ENCODE data around the gene TMOD1.

The TMOD1 gene

GRCh38 chr9:97527626-97528528, 26.4 kb downstream of the TMOD1 start:
- H3K9ac ChIP-seq (ENCODE audit: low read length) = no peak overlapping the region
- no peak overlapping the region for H4K8ac ChIP-seq (ENCODE audit: low read length)
- H2BK12ac ChIP-seq (ENCODE audit: low read length in 2 of 2) = no peak overlapping the region
- no peak overlapping the region for H3K27ac ChIP-seq (ENCODE audit: low read length, poor library complexity, severe bottlenecking)
- H2AFZ ChIP-seq (ENCODE audit: low read depth, low read length) = no peak overlapping the region
- H3K27me3 ChIP-seq (ENCODE audit: control insufficient read depth in 1 of 2, insufficient read depth in 1 of 2, low read length in 2 of 2) = peaks cover 0 to 10% of the 10 kb centered on the region in 2 experiments
- no peak overlapping the region for H4K91ac ChIP-seq (ENCODE audit: low read length)
- no peak overlapping the region for H2BK5ac ChIP-seq (ENCODE audit: low read depth, low read length, poor library complexity, severe bottlenecking)
- no peak overlapping the region for H2AK5ac ChIP-seq (ENCODE audit: low read length, severe bottlenecking)
- H3K9me3 ChIP-seq (ENCODE audit: control insufficient read depth, low read length) = no peaks in the 10 kb centered on the region
- WGBS = 85% methylated on average over 18 of the region's 18 CpGs
- no peak overlapping the region for H3K23ac ChIP-seq (ENCODE audit: low read length in 2 of 2)
- H3K79me1 ChIP-seq (replicated peaks; ENCODE audit: low read length, poor library complexity, severe bottlenecking) = no peaks in the 10 kb centered on the region
- H3K4me2 ChIP-seq (ENCODE audit: low read length, poor library complexity, severe bottlenecking) = no peak overlapping the region
- H2BK120ac ChIP-seq (ENCODE audit: low read depth, low read length) = no peak overlapping the region
- no peak overlapping the region for H3K4ac ChIP-seq (ENCODE audit: low read depth in 1 of 2, low read length in 2 of 2)
- no peaks in the 10 kb centered on the region for H3K4me1 ChIP-seq (ENCODE audit: control insufficient read depth, insufficient read depth, low read depth, low read length)
- no peak overlapping the region for H3K4me3 ChIP-seq (ENCODE audit: insufficient read depth in 1 of 2, low read depth in 1 of 2, low read length in 2 of 2)
- no peaks in the 10 kb centered on the region for H3K36me3 ChIP-seq (ENCODE audit: control insufficient read depth in 1 of 2, insufficient read depth in 2 of 2, low read depth in 1 of 2, low read length in 2 of 2)
- DNase-seq = no peak
- no peak overlapping the region for H2BK15ac ChIP-seq (ENCODE audit: low read depth, poor library complexity, severe bottlenecking)
- no peak overlapping the region for H3K14ac ChIP-seq (ENCODE audit: low read length in 2 of 2)
- no peak overlapping the region for H3K18ac ChIP-seq (ENCODE audit: low read depth in 1 of 2, low read length in 2 of 2)

GRCh38 chr9:97528529-97529230, 27.2 kb downstream of the TMOD1 start:
- Histone ChIP-seq H3K27ac (ENCODE audit: low read length, poor library complexity, severe bottlenecking) (no peak overlapping the region), H3K23ac (ENCODE audit: low read length in 2 of 2) (no peak overlapping the region), H2AK5ac (ENCODE audit: low read length, severe bottlenecking) (no peak overlapping the region), H2BK12ac (ENCODE audit: low read length in 2 of 2) (no peak overlapping the region), H2BK15ac (ENCODE audit: low read depth, poor library complexity, severe bottlenecking) (no peak overlapping the region), H3K9me3 (ENCODE audit: control insufficient read depth, low read length) (peaks cover 1% of the 10 kb centered on the region), H3K14ac (ENCODE audit: low read length in 2 of 2) (no peak overlapping the region), H2AFZ (ENCODE audit: low read depth, low read length) (no peak overlapping the region), H3K4ac (ENCODE audit: low read depth in 1 of 2, low read length in 2 of 2) (no peak overlapping the region), H3K79me1 (replicated peaks; ENCODE audit: low read length, poor library complexity, severe bottlenecking) (no peaks in the 10 kb centered on the region), H3K4me3 (ENCODE audit: insufficient read depth in 1 of 2, low read depth in 1 of 2, low read length in 2 of 2) (no peak overlapping the region), H3K4me2 (ENCODE audit: low read length, poor library complexity, severe bottlenecking) (no peak overlapping the region), H3K4me1 (ENCODE audit: control insufficient read depth, insufficient read depth, low read depth, low read length) (no peaks in the 10 kb centered on the region), H2BK120ac (ENCODE audit: low read depth, low read length) (no peak overlapping the region), H3K36me3 (ENCODE audit: control insufficient read depth in 1 of 2, insufficient read depth in 2 of 2, low read depth in 1 of 2, low read length in 2 of 2) (no peaks in the 10 kb centered on the region), H3K18ac (ENCODE audit: low read depth in 1 of 2, low read length in 2 of 2) (no peak overlapping the region), H4K8ac (ENCODE audit: low read length) (no peak overlapping the region), H3K9ac (ENCODE audit: low read length) (no peak overlapping the region), H2BK5ac (ENCODE audit: low read depth, low read length, poor library complexity, severe bottlenecking) (no peak overlapping the region), H4K91ac (ENCODE audit: low read length) (no peak overlapping the region), H3K27me3 (ENCODE audit: control insufficient read depth in 1 of 2, insufficient read depth in 1 of 2, low read length in 2 of 2) (peaks cover 0 to 14% of the 10 kb centered on the region in 2 experiments)
- WGBS = 87% methylated on average over 8 of the region's 8 CpGs
- DNase-seq = no peak

GRCh38 chr9:97529363-97530076, 28.1 kb downstream of the TMOD1 start:
- Histone ChIP-seq H2AK5ac (ENCODE audit: low read length, severe bottlenecking) (no peak overlapping the region), H3K14ac (ENCODE audit: low read length in 2 of 2) (no peak overlapping the region), H3K36me3 (ENCODE audit: control insufficient read depth in 1 of 2, insufficient read depth in 2 of 2, low read depth in 1 of 2, low read length in 2 of 2) (no peaks in the 10 kb centered on the region), H3K27me3 (ENCODE audit: control insufficient read depth in 1 of 2, insufficient read depth in 1 of 2, low read length in 2 of 2) (peaks cover 0 to 15% of the 10 kb centered on the region in 2 experiments), H2BK5ac (ENCODE audit: low read depth, low read length, poor library complexity, severe bottlenecking) (no peak overlapping the region), H3K23ac (ENCODE audit: low read length in 2 of 2) (no peak overlapping the region), H4K8ac (ENCODE audit: low read length) (no peak overlapping the region), H3K9me3 (ENCODE audit: control insufficient read depth, low read length) (peaks cover 10% of the 10 kb centered on the region), H3K4me1 (ENCODE audit: control insufficient read depth, insufficient read depth, low read depth, low read length) (no peaks in the 10 kb centered on the region), H2BK120ac (ENCODE audit: low read depth, low read length) (no peak overlapping the region), H3K27ac (ENCODE audit: low read length, poor library complexity, severe bottlenecking) (no peak overlapping the region), H3K79me1 (replicated peaks; ENCODE audit: low read length, poor library complexity, severe bottlenecking) (no peaks in the 10 kb centered on the region), H3K9ac (ENCODE audit: low read length) (peak overlapping the region; percentile 27), H3K4me3 (ENCODE audit: insufficient read depth in 1 of 2, low read depth in 1 of 2, low read length in 2 of 2) (no peak overlapping the region), H3K4ac (ENCODE audit: low read depth in 1 of 2, low read length in 2 of 2) (no peak overlapping the region), H3K4me2 (ENCODE audit: low read length, poor library complexity, severe bottlenecking) (no peak overlapping the region), H2BK12ac (ENCODE audit: low read length in 2 of 2) (no peak overlapping the region), H4K91ac (ENCODE audit: low read length) (no peak overlapping the region), H2BK15ac (ENCODE audit: low read depth, poor library complexity, severe bottlenecking) (no peak overlapping the region), H2AFZ (ENCODE audit: low read depth, low read length) (no peak overlapping the region), H3K18ac (ENCODE audit: low read depth in 1 of 2, low read length in 2 of 2) (no peak overlapping the region)
- DNase-seq = peak; percentile 47
- 49% methylated on average over 11 of the region's 11 CpGs for WGBS

All from mesenchymal stem cell (in vitro differentiated cells and primary cell).